ENCODE results near the gene FYN.

FYN gene

GRCh38 chr6:111805511-111806164, 67.6 kb downstream of the FYN start:
- DNase-seq, result peak; percentile 83

- peak; percentile 93 for DNase-seq
Observed at GRCh38 chr6:111804627-111805235, 68.5 kb downstream of the FYN start.

GRCh38 chr6:111803804-111804203, 69.4 kb downstream of the FYN start:
- no peak for DNase-seq

GRCh38 chr6:111803371-111803770, 69.9 kb downstream of the FYN start:
- DNase-seq, result peak; percentile 64

- no peak for DNase-seq
Observed at GRCh38 chr6:111802720-111803330, 70.4 kb downstream of the FYN start.

GRCh38 chr6:111802015-111802414, 71.2 kb downstream of the FYN start:
- DNase-seq, result peak; percentile 28

GRCh38 chr6:111800821-111801220, 72.4 kb downstream of the FYN start:
- no peak for DNase-seq

- no peak for DNase-seq
Observed at GRCh38 chr6:111800259-111800765, 72.9 kb downstream of the FYN start.

GRCh38 chr6:111799576-111800258, 73.5 kb downstream of the FYN start:
- no peak for DNase-seq

- no peak for DNase-seq
Observed at GRCh38 chr6:111798281-111798725, 74.9 kb downstream of the FYN start.

GRCh38 chr6:111796310-111796918, 76.8 kb downstream of the FYN start:
- no peak for DNase-seq

GRCh38 chr6:111795558-111795957, 77.7 kb downstream of the FYN start:
- no peak for DNase-seq

- no peak for DNase-seq
Observed at GRCh38 chr6:111794727-111795452, 78.4 kb downstream of the FYN start.

GRCh38 chr6:111794300-111794699, 79.0 kb downstream of the FYN start:
- no peak for DNase-seq

GRCh38 chr6:111793711-111794111, 79.5 kb downstream of the FYN start:
- DNase-seq, result no peak

GRCh38 chr6:111792914-111793700, 80.1 kb downstream of the FYN start:
- no peak for DNase-seq

- no peak for DNase-seq
Observed at GRCh38 chr6:111792241-111792640, 81.0 kb downstream of the FYN start.

GRCh38 chr6:111791415-111791814, 81.8 kb downstream of the FYN start:
- no peak for DNase-seq

GRCh38 chr6:111789598-111789997, 83.7 kb downstream of the FYN start:
- no peak for DNase-seq

GRCh38 chr6:111788379-111789276, 84.6 kb downstream of the FYN start:
- DNase-seq, result no peak
